Stimulated activated CD4-positive, alpha-beta T cell treated with anti-CD3 and anti-CD28 coated beads, Interleukin-4, amount 100 ng/mL, for 48 hours (primary cell): ENCODE data around the gene PPP1R17.

Experiments
- DNase-seq, 2 donors: peaks; one replicate each; pipeline ENCODE4 v3.0.0-alpha.2; 2020; ENCODE audit warnings: low read depth in 2 of 2

PPP1R17 gene

DNA sequence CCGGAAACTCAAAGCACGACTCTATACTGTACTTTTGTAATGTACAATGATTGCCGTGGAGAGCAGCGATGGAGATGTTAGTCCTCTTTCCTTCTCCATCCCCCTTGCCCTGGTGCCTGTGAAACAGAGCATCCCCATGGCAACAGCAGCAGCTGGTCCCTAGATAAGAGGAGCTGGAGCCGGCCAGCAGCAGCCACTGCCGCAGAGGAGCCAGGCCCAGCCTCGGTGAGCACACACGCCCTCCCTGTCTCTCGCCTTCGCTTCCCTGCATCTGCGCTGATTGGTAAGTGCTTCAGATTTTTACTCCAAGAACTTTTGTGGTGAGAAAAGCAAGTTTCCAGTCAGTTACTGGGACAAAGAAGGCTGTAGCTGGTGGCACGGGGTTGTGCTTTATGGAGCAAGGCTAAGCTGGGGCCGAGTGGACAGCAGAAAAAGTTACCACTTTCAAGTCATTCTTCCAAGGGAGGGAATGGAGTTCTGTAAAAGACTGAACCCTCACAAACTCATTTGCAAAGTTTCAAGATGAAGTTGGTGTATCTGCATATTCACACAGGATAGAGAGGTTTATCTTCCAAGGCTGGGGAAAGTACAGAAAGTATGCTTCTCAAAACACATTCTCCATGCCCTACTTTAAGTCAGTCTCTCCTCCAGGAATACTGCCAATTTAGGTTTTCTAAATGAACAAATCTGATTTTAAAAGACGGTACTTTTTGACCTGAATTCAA is at the start of gene PPP1R17:
Gene PPP1R17, plus strand, starts transcription at position 192 of the 725 bp plus-strand sequence. CDS start 5,227 bp downstream, outside the sequence.
- no peak for DNase-seq

DNA sequence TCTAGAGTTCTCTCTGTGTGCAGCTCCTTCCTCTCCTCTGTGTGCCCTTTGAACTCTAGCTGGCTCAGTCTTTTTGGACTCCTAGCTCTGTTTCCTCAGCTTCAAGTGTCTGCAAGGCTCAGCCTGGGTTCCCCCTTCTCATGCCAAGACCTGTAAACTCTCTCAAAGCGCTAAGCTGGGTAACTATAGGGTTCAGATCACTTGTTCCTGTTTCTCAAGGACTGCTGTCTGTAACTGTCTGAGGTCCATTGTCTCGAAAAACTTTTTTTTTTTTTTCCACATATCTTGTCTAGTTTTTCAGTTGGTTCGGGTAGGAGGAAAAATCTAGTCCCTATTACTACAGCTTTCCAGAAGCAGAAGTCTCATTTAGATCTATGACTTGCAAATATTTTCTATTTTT is 46.6 kb upstream of the PPP1R17 start:
- DNase-seq, result no peak

DNA sequence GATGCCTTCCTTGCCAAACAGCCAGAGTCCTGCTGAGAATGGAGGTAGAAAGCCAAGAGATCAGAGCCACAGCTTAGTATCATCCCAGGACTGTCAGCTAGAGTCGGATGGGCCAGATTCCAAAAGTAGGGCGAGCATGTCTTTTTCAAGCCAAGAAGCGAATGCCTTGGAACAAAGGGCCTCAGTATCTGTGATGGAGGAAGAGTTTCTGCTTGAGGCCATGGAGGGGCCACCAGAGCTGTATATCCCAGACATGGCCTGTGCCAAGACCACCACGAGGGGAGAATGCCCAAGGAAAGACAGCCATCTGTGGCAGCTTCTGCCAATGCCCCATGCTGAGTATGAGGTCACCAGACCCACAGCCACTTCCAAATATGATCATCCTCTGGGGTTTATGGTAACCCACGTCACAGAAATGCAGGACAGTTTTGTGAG is 44.3 kb upstream of the PPP1R17 start:
- DNase-seq, result no peak

DNA sequence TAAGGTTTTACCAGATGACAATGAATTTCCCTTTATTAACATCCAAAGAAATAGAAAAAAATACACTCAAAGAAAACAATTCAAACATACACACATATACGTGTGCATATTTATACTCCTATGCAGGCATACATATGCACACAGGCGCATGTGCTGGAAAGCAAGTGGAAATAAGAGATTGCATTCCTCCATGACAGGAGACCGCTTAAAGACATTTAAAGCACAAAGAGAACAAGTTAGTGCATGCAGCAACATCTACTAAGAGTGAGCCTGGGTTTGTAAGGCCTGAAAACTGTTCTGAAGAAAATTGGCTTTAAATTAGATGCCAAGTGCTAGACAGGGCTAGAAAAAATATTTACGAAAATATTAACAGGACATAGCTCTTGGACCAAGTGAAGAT is 40.1 kb upstream of the PPP1R17 start:
- no peak for DNase-seq

DNA sequence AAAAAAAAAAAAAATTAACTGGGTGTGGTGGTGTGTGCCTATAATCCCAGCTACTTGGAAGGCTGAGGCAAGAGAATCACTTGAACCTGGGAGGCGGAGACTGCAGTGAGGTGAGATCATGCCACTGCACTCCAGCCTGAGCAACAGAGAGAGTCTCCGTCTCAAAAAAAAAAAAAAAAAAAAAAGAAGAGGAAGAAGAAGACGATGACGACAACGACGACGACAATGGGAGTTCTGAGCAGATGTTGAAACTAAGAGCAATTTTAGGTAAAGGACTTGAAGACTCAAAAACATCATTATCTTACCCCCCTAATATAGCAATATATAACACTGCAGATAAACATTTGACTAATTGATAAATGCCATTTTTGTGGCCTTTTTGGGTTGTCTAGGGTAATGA is 39.5 kb upstream of the PPP1R17 start:
- no peak for DNase-seq

DNA sequence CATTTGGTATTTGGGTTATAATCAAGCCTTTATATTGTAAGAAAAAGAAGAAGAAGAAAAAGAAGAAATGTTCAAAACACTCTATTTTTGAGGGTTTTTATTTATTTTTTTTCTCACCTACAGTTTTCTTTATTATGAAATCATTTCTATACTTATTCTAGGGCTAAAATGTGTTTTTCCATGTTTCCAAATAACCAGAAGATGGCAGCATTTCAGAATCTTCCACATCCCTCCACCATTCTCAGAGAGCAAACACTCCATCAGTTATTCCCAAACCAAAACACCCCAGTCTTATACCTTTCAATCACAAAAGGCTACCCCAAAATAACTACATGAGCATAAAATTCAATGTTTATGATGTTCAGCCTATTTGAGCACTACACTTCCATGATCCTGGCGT is 38.7 kb upstream of the PPP1R17 start:
- no peak for DNase-seq

DNA sequence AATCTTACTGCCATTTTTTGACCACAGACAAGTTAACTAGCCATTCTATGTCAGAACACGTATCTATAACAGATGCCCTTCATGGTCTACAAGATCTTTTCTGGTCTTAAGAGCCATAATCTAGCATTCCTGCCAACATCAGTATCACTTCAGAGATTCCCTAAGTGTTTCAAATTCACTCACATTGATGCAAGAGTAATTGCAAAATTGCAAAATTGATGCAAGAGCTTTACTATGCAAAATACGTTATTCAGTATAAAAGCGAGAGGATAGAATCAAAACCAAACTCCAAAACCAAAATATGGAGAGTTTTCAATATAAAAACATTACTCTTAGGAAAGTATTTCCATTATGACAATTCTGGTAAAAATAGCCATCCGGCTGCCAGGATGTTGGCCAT is 38.1 kb upstream of the PPP1R17 start:
- no peak for DNase-seq

DNA sequence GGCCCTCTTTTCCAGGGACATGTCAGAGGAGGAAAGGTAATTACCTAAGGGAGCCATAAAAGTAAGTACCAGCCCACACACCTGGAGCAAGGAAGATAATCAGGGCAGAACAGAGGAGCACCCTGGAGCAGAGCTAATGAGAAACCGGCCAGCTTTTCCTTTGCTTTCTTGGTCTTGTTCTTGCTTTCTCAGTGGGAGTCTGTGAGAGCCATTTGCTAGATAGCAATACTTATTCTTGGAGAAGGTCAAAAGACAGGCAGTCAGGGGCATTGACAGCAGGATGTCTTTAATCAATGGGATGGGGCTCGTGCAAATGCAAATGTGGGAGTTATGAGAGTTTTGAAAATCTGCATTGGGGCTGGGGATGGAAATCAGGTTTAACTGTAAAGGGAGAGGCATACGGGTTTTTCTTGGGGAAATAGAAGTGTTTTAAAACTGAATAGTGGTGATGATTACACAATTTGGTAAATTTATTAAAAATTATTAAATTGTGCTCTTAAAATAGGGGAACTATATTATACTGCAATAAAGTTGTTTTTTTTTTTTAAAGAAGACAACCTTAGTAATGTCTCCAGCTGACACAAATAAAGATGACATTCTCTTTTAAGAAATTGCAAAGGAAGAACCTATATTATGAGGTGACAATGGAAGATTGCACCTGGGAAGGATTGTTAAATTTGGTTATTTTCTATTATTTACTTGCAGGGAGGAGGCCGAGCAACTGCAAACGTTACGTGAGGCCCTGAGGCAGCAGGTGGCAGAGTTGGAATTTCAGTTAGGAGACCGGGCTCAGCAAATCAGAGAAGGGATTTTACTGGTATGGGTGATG is 35.6 kb upstream of the PPP1R17 start:
- DNase-seq, result no peak

DNA sequence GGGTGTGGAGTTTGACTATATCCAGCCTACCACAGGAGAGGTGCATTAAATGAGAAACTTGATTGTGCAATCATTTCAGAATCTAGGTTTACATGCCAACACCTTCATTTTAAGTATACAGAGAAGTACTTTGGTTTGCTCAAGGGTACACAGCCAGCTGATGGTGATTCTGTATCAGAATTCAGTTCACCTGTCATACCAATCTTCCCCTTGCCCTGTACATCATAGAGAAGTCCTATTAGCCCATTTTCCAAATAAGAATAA is 35.0 kb upstream of the PPP1R17 start:
- no peak for DNase-seq

DNA sequence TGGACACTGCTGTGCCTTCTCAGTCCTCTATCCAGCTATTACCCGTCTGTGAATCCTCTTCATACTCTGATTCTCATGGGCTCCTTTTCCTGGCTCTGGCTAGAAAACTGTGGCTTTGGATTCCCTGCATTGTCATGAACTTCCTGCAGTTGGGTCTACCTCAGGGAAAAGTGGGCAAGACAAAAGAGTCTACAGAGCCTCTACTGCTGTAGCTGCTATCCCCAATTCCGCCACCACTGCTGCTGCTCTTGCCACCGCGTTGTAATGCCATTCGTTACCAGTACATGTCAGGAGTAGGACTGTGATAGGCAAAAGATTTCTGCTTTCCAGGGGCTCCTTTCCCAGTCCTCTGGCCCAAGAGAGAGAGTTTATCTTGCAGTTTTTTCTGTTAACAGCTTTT is 23.9 kb upstream of the PPP1R17 start:
- no peak for DNase-seq

DNA sequence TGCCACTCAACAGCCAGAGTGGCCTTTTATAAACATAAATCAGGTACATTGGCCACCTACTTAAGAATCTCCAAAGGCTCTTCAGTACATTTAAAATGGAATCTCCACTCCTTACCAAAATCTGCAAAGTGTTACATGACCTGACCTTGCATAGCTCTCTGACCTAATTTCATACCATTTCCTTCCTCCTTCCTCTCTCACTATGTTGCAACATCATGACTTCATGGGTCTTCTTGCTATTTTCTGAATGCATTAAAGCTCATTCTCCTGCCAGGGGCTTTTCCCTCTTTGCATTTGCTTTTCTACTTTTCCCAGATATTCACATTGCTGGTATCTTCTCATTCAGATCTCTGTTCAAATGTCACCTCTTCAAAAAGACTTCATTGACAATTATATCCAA is 22.1 kb upstream of the PPP1R17 start:
- DNase-seq, result no peak

DNA sequence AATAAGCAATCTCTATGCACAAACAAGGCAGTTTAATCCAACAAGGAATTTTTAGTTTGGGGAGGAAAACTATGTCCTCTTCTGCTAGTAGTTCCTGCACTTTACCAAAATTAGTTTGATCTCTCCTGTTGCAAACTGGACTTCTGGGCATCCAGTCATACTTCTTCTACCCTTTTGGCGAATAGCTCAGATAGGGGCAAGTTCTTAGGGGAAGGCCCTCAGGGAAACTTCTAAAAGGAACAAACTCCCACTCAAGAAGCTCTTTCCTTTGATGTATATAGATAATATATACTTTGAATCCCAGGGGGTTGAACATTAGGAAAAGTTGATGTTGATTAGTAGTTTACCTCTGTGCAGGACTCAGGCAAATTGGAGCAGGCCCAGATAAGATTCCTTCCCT is 21.5 kb upstream of the PPP1R17 start:
- DNase-seq, result no peak

DNA sequence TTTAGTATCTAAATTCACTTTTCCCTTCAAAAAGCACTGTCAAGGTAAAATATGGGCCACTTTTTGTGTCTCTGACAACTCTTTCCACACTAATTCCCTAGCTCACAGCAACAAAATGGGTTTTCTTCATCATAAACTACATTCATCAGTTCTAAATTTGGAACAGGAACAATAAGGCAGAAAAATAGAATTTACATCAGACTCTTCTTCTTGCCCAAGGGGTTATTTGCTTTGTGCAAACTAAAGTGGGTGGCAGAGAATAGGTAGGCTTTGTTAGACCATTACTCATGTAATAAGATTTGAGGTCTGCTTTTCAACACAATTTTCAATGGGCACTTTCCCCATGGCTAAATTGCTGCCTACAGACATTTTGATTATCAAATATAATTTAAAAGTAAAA is 17.6 kb upstream of the PPP1R17 start:
- no peak for DNase-seq

DNA sequence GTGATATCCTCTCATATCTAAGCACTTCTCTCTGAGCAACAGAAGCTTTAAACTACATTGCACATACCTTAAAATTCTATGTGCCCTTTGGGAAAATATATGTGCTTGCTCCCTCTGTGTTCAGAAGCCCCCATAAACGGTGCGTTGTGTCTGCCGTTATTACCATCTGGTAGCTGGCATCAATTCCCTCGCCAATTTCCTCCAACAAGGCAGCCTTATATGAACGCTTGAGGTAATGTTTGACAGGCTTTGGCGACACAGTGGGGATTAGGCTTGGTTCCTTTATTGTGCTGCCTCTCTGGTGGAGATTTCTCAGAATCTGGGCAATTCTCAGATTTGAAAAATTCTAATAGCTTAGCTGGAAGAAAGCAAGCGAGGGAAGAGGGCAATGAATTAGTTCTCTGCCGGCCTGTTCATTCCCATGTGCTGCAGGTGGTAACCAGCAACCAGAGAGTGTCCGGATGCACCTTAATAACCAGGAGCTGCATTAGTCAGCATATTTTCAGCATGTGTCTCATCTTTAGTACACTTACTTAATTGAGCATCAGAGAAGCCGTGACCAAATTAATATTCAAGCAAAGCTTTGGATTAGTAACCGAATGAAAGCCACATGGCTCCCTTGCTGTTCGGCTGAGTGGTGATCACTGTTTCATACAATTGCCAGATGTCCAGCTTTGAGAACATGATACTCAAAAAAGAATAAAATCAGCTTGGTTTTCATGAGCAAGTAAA is 7.3 kb upstream of the PPP1R17 start:
- DNase-seq, result no peak

DNA sequence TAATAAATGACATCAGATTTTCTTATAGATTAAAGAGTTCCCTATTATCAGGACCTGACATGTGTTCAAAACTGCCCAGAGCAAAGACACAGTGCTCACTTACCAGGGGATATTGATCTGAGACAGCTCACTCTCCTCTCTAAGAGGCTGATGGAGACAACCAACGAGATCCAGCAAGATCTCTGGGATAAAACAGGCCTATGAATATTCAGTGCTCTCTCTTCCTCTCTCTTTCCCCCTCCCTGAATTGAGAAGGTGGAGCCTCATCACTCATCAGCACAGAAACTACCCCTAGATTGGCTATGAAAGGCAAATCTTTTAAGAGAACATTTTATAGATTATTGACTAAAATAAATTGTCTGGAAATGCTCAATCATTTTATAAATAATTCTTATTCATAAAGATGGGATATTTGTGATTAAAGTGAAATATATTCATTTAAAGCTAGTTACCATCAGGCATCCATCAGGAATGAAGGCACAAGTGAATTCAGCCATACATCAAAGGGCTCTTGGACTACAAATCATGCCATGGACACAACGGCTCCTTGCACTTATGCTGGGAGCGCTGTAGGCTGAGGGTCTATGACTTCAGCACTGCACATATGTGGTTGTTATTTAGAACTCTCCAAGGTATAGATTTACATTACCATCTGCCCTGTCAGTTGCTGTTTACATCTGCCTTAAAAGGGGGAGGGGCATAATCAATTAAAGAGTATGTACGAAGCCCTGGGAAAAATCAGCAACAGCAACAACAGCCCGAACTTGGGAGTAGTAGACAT is 3.4 kb upstream of the PPP1R17 start:
- DNase-seq, result no peak

DNA sequence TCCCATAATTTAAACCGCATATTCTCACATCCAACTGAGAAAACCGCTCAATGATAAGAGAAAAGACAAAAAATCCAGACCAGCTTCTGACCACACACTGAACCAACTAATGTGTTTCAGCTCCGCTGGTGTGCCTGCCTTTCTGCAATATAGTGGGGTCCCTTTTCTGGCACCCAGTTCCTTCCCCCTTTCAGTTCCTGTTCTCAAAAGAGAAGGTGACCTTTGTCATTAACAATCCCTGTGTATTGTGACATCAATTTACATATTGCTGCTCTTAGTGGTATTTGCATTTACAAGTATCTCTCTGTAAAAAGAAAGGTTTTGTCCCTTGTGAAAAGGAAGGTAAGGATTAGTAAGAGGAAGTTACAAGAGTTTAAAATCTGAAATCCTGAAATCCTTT is 1.4 kb downstream of the PPP1R17 start:
- DNase-seq, result no peak

DNA sequence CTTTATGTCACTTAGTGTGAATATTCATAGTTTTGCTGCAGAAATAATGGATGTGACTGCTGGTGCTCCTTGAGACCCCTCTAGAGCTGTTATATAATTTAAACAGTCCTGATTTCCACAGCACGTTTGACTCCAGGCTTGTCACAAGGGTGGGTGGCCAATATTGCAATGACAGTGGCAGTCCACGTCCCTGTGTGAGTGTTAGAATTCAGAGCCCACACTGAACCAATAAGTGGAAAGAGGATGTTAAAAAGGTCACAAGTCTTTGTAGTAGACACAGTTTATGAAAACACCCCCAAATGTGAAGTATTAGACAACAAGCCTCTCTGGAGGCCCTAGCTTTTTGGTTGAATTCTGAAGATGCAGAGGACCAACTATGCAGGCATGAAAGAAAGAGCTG is 2.0 kb downstream of the PPP1R17 start:
- no peak for DNase-seq

DNA sequence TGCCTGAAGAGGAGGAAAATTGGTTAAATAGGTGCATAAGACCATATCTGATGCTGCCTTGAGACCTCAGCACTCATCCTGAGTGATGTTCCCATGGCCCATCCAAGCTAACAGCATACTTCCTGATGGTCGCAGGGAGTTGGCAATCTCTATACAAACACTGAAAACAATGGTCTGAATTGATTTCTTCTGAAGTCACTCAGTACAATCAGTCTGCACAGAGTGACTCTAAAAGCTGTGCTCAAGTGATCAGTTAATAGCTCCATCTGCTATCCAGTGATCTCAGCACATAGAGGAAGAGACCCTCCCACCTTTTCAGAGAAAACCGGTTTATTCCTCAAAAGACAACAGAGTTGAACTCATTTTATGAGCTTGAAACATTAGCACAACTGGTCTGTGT is 3.9 kb downstream of the PPP1R17 start:
- DNase-seq, result no peak

DNA sequence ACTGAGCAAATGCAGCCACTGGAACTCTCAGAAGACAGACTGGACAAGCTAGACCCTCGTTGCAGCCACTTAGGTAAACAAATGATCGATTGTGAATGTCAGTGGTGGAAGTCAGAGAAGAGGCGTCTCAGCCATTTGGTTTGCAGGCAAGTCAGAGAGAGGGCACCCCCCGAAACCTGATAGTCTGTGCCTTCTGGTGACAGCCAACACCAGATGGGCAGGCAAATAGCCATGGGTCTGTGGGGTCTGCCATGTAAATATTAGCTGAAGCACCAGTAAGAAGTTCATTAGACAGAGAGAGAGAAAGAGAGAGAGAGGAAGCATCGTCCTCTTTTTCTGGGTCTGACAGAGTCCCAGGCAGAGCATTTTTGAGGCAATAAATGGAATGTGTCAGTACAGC is 5.4 kb downstream of the PPP1R17 start:
- no peak for DNase-seq

DNA sequence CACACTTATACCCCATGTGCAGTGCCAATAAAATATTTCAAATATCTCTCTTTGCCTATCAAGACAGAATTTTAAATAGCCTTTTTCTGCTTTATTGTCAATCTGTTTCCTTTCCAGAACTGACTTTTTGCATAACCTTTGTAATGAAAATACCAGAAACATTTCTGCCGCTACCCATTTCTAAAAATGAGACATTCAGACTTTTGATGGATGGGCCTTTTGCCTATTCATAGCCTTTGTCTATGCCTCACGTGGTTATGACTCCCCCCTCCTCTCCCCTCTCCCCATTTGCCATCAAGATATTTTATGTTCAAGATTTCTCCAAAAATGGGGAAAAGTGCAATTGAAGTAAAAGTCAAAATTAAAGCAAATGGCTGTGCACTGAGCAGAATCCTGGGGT is 5.9 kb downstream of the PPP1R17 start:
- no peak for DNase-seq

DNA sequence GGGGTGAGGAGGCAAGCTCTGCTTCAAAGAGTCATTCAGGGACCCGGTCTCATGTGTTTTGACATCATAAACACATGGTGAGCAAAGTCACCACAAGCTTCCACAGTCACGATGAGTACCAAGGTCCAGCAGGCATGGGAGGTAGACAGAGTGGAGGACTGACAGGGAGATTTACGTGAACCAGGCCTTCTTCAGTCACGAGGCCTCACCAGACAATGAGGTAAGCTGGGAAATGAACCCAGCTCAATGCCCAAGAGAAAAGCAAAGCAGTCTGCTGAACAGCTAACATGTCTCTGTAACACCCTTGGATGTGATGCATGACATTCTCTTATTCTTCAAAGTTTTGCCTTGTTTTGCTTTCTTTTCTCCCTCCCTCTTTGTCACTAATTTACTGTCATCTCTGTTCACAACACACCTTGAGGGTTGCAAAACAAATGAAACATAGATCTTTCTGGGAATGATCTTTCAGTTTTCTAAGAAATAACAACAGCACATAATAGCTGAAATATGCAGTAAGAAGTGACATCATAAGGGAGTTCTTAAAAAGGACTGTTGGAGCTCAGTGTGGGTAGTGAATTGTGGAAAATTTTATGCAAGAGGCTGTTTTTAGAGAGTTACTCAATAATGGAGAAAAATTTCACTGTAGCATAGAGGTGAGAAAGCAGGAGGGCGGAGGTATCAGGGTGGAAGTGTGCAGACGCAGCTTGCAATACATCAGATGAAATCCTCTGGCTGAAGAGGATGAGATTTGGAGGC is 9.0 kb downstream of the PPP1R17 start:
- DNase-seq, result no peak
